ENCODE data around the gene STK32B.
A peak's percentile ranks its signal among the peaks of the same experiment; 100 is the strongest.

The STK32B gene

DNA sequence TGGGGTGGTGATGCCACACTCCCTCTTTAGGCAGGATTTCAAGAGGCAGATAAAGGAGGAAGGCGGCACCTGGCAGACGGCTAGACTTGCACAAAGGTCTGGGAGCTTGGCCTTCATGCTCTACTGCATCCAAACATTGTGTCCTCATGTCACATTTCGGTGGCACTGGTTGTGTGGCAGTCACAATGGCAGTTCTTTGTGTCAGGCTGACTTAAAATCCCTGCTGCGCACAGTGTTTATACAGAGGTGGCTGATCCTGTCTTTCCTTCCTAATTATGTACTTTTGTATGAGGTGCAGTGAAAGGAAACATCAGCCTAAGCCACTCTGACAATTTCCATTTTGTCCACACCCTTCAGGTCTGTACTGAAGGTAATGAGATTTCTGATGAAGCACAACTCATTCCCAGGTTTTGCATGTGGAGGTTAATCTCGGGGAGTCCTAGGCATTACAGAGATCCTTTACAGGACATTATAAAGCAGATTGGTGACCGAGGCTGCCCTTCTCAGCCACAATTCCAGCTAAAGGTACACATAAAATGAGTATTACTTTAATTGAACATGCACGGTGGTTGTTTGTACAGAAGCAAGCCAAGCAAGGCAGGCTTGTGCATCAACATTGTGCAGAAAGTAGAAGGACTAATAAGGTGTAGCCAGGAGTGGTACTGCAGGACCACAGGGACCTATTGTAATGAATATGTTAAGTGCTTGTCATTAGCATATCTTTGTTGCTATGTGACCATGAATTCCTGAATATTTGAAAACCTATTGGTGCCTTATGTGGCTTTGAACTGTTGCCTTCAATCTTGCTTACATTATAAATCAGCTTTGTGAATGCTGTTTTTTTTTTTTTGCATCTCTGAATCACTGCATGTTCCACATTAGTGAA, 147.6 kb downstream of the STK32B start:
- no peak for DNase-seq (ENCODE audit: low read depth)
- no peak overlapping the region for H3K4me3 ChIP-seq (ENCODE audit: low read length)
- TF ChIP-seq, protein P1, sequence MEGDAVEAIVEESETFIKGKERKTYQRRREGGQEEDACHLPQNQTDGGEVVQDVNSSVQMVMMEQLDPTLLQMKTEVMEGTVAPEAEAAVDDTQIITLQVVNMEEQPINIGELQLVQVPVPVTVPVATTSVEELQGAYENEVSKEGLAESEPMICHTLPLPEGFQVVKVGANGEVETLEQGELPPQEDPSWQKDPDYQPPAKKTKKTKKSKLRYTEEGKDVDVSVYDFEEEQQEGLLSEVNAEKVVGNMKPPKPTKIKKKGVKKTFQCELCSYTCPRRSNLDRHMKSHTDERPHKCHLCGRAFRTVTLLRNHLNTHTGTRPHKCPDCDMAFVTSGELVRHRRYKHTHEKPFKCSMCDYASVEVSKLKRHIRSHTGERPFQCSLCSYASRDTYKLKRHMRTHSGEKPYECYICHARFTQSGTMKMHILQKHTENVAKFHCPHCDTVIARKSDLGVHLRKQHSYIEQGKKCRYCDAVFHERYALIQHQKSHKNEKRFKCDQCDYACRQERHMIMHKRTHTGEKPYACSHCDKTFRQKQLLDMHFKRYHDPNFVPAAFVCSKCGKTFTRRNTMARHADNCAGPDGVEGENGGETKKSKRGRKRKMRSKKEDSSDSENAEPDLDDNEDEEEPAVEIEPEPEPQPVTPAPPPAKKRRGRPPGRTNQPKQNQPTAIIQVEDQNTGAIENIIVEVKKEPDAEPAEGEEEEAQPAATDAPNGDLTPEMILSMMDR (conservative IDR thresholded peaks at IDR 0.05; ENCODE audit: low read depth, low read length), result no peak

DNA sequence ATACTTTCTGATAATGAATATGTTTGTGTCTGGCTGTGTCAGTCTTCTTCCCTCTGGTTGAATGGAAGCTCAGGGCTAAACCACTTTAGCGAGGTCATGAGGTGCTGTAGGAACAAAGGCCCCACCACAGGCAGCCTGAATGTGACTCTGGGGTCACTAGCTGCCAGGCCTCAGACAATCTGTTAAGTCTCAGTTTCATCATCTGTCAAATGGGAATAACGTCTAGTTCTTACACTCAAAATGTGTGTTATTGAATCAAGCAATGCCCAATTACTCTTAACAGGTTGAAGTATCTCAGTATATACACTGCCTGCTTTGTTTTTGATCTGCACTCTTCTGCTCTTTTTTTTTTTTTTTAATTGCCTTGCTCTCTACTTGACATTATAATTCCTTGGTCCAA, 148.6 kb downstream of the STK32B start:
- TF ChIP-seq, protein P1 (conservative IDR thresholded peaks at IDR 0.05; ENCODE audit: low read depth, low read length), result no peak
- no peak for DNase-seq (ENCODE audit: low read depth)
- H3K4me3 ChIP-seq (ENCODE audit: low read length), result no peak overlapping the region

DNA sequence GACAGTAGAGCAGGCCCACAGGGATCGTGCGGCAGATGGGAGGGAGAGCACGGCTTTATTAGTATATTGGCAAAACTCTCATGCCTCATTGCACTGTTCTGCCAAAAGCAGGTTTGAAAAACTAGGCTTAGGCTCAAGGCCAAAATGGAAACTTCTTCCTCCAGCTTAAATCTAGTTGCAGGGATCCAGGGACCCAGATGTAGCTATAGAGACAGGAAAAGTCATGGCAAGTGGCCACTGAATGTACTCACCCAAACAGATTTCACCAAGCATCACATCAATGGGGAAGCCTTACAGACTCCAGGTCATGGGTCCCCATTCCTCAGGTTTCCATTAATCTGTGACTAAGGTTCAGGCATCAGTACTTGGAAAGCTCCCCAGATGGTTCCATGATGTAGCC, 149.2 kb downstream of the STK32B start:
- TF ChIP-seq, protein P1 (conservative IDR thresholded peaks at IDR 0.05; ENCODE audit: low read depth, low read length), result no peak
- no peak overlapping the region for H3K4me3 ChIP-seq (ENCODE audit: low read length)
- DNase-seq (ENCODE audit: low read depth), result no peak

DNA sequence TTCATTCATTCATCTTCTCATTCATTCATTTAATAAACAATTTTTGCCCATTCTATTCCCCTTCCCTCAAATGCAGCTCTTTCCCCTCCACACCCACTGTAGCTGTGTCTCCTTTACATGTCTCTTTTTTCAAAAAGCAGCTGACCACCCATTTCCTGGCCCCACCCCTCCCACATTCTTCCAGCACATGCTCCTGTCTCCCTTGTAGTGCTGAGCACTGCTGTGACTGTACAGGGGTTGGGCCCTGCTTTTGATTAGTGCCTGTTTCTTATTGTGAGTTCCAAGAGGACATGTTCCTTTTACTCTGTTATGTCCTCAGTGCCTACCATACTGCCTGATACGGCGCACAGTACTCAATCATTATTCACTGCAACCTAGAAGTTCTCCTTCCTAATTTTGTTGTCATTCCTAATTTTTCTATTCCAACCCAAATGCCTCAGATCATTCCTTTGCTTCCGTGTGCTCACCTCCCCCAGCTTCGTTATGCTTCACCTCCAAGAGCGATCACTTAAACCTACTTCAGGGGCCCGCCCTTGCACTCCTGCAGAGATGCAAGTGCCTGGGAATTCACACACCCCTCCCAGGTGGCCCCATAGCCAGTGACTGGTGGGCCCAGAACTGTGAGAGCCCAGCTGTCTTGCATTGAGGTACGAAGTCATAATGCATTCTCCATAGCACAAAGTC, 152.2 kb downstream of the STK32B start:
- no peak overlapping the region for H3K4me3 ChIP-seq (ENCODE audit: low read length)
- no peak for DNase-seq (ENCODE audit: low read depth)
- TF ChIP-seq, protein P1 (conservative IDR thresholded peaks at IDR 0.05; ENCODE audit: low read depth, low read length), result no peak

DNA sequence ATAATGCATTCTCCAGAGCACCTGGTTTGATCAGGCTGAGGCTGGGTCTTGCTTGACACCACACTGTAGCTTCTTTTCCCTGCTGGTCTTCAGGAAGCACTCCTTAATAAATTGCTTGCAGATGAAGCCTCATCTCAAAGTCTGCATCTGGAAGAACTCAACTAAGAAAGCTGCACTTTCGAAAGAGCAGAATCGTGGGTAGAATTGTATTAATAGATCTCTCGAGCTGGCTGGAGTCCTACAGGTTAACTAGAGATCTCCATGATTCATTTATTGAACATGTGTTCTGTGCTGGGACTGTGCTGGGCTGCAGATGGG, 152.7 kb downstream of the STK32B start:
- TF ChIP-seq, protein P1 (conservative IDR thresholded peaks at IDR 0.05; ENCODE audit: low read depth, low read length), result no peak
- DNase-seq (ENCODE audit: low read depth), result no peak
- H3K4me3 ChIP-seq (ENCODE audit: low read length), result no peak overlapping the region

DNA sequence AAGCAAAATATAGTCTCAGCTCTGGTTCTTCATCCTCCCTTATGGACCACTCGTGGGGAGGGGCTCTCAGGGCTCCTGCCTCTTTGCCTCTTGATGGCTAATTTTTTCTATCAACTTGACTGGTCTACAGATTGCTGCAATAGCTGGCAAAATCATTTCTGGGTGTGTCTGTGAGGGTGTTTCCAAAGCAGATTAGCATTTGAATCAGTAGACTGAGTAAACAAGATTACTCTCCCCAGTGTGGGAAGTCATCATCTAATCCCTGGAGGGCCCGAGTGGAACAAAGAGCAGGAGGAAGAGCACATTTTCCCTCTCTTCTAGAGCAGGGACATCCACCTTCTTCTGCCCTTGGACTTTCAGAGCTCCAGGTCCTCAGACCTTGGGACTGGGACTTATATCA, 153.5 kb downstream of the STK32B start:
- peak; percentile 34 for DNase-seq (ENCODE audit: low read depth)
- H3K4me3 ChIP-seq (ENCODE audit: low read length), result no peak overlapping the region
- TF ChIP-seq, protein P1 (conservative IDR thresholded peaks at IDR 0.05; ENCODE audit: low read depth, low read length), result no peak
